DLD1 (cell line): Measurements from ENCODE around the gene ZKSCAN1.
"Not testable (repeated sequence)": the region's sequence is repeated elsewhere in the genome, so short reads cannot be mapped to it uniquely, and the experiment has no call there.

Experiments used
- in situ Hi-C: cut with HindIII; loops from 2 replicates; pipeline ENCODE4 v1.10.0; 2017; ENCODE audit warnings: low sequenced_read_pairs

ZKSCAN1 gene

GRCh38 chr7:100015232-100016214 is at the start of gene ZKSCAN1:
ZKSCAN1 (plus strand) TSS chr7:100015596; CDS start chr7:100023507, 7,911 bp downstream.
- in situ Hi-C loops: no loop called here

- in situ Hi-C loops: no loop called here
Observed at GRCh38 chr7:99969298-99969697, 46.1 kb upstream of the ZKSCAN1 start.

- in situ Hi-C loops: not testable (repeated sequence)
Observed at GRCh38 chr7:99969813-99970212, 45.6 kb upstream of the ZKSCAN1 start.

DNA sequence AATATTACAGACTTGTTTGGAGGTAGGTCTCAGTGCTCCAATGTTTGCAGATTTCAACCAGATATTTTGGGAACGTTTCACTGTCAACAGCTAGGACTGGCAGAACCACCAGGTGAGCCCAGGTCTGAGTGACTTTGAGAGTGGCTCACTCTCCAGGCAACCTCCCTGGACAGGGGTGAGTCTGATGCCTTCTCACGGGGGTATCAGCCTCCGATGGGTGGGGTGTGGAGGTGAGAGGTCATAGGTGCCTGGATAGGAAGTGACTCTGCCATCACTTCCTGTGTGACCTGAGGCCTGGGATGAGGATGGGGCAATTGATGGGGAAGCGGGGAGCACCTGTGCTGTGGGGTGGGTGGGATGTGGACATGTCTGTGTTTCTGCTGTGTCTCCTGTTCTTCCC is 44.2 kb upstream of the ZKSCAN1 start:
- in situ Hi-C loops: no loop called here

DNA sequence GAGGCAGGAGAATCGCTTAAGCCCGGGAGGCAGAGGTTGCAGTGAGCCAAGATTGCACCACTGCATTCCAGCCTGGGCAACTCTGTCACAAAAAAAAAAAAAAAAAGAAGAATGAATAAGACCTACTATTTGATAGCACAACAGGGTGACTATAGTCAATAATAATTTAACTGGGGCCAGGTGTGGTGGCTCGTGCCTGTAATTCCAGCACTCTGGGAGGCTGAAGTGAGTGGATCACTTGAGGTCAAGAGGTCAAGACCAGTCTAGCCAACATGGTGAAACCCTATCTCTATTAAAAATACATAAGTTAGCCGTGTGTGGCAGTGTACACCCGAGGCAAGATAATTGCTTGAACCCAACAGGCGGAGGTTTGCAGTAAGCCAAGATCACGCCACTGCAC is 41.6 kb upstream of the ZKSCAN1 start:
- in situ Hi-C loops: not testable (repeated sequence)

GRCh38 chr7:99974681-99975080 is 40.7 kb upstream of the ZKSCAN1 start:
- in situ Hi-C loops: no loop called here

DNA sequence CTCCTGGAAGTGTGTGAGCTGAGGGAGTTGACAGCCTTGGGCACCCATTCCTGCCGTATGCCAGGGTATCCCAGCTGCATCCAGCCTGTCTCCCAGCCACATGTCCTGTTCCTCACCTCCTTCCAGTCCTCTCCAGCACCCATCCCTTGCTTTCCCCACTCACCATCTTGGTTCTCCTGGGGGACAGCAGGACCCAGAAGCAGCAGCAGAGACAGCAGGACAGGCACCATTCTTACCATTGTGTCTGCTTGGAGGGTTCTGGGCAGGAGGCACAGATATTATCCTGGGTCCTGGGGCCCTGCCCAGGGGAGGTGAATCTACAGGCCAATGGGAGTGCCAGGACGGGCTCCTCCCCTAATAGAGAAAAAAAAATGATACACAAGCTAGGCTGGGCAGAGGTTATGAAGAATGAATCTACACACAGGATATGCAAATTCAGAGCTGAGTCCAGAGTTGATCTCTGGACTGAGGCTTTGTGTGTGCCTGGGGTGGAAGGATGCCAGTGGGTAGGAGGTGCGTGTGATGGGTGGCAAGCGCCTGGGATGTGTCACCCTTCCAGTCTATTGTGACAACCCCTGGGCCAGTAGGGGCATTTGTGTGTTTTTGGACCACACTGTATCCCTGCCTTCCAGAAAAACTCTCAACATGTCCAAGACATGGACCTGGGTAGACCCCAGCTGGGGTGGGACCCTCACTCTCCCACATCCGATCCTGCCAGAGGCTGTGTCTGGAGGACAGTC is 39.4 kb upstream of the ZKSCAN1 start, which contains the start of gene AZGP1:
Gene AZGP1, minus strand, starts transcription at position 250 of the 740 bp plus-strand sequence. Its CDS starts 11 bp downstream, at position 239.
- in situ Hi-C loops: no loop called here

- in situ Hi-C loops: no loop called here
Observed at GRCh38 chr7:99976626-99977025, 38.8 kb upstream of the ZKSCAN1 start.

DNA sequence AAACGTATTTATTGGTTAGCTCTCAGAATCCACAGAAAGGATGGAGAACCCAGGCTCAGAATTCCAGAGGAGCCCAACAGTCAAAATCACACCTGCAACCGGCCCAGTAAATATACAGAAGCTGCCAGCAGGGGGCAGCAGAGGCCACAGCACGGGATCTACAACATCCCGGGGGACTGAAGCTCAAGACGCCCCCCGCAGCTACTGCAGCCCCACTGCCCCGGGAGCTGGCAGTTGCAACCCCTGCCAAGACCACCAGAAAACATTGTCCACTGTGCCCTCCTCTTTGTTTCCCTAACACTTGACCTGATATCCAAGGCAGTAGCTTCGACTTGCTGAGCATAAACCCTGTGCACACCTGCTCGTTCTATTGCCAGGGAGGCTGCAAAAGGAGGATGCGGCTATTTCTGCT is 35.6 kb upstream of the ZKSCAN1 start:
- in situ Hi-C loops: not testable (repeated sequence)

GRCh38 chr7:99980448-99980872 is 34.9 kb upstream of the ZKSCAN1 start:
- in situ Hi-C loops: not testable (repeated sequence)

- in situ Hi-C loops: not testable (repeated sequence)
Observed at GRCh38 chr7:99981066-99981465, 34.3 kb upstream of the ZKSCAN1 start.

DNA sequence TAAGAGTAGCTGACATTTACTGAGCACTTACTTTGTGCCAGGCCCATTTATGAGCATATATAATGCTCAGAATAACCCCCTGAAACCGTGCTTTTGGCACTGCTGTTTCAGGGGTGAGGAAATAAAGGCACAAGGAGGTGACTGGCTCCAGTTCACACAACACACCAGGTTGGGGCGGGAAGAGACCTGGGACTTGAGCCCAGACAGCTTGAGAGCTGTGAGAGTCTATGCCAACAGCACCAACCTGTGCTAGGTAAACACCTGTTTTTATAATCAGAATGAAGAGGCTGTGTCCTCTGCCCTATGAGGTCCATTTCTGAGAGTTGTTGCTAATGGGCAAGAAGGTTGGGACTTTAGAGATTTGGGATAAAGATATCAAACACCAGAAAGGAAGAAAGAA is 30.8 kb upstream of the ZKSCAN1 start:
- in situ Hi-C loops: no loop called here

- in situ Hi-C loops: not testable (repeated sequence)
Observed at GRCh38 chr7:99987306-99987705, 28.1 kb upstream of the ZKSCAN1 start.

- in situ Hi-C loops: no loop called here
Observed at GRCh38 chr7:99987846-99988245, 27.6 kb upstream of the ZKSCAN1 start.

DNA sequence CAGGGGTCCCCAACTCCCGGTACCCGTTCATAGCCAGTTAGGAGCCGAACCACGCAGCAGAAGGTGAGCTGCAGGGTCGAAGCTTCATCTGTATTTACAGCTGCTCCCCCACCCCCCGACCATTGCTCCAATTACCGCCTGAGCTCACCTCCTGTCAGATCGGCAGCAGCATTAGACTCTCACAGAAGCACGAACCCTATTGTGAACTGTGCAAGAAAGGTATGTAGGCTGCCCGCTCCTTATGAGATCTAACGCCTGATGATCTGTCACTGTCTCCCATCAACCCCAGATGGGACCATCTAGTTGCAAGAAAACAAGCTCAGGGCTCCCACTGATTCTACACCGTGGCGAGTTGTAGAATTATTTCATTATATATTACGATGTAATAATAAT is 24.9 kb upstream of the ZKSCAN1 start:
- in situ Hi-C loops: loop anchor here (10.0 kb wide), 1 partner anchor 66 kb away; the partner anchor contains the start of gene GJC3

GRCh38 chr7:99991543-99991942 is 23.9 kb upstream of the ZKSCAN1 start:
- in situ Hi-C loops: loop anchor here (10.0 kb wide), 1 partner anchor 67 kb away; the partner anchor contains the start of gene GJC3

DNA sequence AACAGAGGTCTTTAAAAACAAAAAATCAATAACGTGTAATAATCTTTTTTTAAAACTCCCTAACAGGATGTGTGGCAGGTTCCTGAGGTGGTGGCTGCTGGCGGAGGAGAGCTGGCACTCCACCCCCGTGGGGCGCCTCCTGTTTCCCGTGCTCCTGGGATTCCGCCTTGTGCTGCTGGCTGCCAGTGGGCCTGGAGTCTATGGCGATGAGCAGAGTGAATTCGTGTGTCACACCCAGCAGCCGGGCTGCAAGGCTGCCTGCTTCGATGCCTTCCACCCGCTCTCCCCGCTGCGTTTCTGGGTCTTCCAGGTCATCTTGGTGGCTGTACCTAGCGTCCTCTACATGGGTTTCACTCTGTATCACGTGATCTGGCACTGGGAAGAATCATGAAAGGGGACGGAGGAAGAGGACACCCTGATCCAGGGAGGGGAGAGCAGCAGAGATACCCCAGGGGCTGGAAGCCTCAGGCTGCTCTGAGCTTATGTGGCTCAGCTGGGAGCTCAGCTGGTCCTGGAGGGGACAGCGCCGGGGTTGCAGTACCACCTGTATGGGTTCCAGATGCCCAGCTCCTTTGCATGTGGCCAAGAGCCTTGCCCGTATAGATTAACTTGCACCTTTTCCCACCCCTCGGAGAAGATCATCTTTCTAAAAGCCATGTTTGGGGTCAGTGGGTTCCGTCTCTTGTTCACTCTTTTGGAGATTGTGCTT is 22.9 kb upstream of the ZKSCAN1 start:
- in situ Hi-C loops: loop anchor here (10.0 kb wide), 1 partner anchor 68 kb away; the partner anchor contains the start of gene GJC3

- in situ Hi-C loops: loop anchor here (10.0 kb wide), 1 partner anchor 70 kb away; the partner anchor contains the start of gene GJC3
Observed at GRCh38 chr7:99994819-99995218, 20.6 kb upstream of the ZKSCAN1 start.

DNA sequence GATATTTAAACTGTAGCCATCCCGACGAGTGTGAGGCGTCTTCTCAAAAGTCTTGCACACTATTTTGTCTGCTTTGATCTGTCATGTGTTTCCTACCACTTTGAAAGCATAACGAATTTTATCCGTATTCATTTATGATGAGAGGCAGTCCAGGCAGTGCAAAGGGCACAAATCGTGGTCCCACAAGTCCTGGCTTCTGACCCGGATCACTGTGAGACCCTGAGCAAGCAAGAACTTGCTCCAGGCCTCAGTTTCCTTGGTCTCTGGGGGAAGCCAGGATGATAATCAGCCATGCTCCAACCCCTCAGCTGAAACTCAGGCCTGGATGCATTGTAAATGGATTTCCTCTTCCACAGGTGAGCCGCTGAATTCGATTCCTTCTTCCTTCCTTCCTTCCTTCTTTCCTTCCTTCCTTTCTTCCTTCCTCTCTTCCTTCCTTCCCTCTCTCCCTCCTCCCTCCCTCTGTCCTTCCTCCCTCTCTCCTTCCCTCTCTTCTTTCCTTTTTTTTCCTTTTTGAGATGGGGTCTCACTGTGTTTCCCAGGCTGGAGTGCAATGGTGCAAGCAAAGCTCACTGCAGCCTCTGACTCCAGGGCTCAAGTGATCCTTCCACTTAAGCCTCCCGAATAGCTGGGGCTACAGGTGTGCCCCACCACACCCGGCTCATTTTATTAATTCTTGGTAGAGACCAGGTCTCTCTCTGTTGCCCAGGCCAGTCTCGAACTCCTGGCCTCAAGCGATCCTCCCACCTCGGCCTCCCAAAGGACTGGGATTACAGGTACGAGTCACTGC is 18.4 kb upstream of the ZKSCAN1 start:
- in situ Hi-C loops: loop anchor here (10.0 kb wide), 1 partner anchor 72 kb away; the partner anchor contains the start of gene GJC3
